Trophoblast cell (in vitro differentiated cells and primary cell): Measurements from ENCODE around the gene SPATS2L.

ENCODE experiments used
- DNase-seq, 2 donors: peaks; one replicate each; pipeline ENCODE4 v3.0.0-alpha.2; 2016
- H2AFZ ChIP-seq: 2 replicates; pipeline ENCODE4 v1.6.1; 2013; ENCODE audit warnings: low read length, moderate library complexity, mild to moderate bottlenecking; ENCODE audit not compliant: insufficient read depth, poor library complexity
- H2AK5ac ChIP-seq: 2 replicates; pipeline ENCODE4 v1.6.1; 2013; ENCODE audit warnings: mild to moderate bottlenecking, low read length
- H2BK120ac ChIP-seq: 2 replicates; pipeline ENCODE4 v1.6.1; 2013; ENCODE audit warnings: low read length, mild to moderate bottlenecking, moderate library complexity; ENCODE audit not compliant: insufficient read depth, poor library complexity
- H2BK12ac ChIP-seq: 2 replicates; pipeline ENCODE4 v1.6.1; 2013; ENCODE audit warnings: mild to moderate bottlenecking, low read length, moderate library complexity
- H2BK5ac ChIP-seq: 2 replicates; pipeline ENCODE4 v1.6.1; 2013; ENCODE audit warnings: low read length, low read depth, moderate library complexity, mild to moderate bottlenecking; ENCODE audit not compliant: poor library complexity
- H3K14ac ChIP-seq: 2 replicates; pipeline ENCODE4 v1.6.1; 2013; ENCODE audit warnings: mild to moderate bottlenecking, low read length
- H3K18ac ChIP-seq: 2 replicates; pipeline ENCODE4 v1.6.1; 2013; ENCODE audit warnings: mild to moderate bottlenecking, low read length
- H3K23ac ChIP-seq: 2 replicates; pipeline ENCODE4 v1.6.1; 2013; ENCODE audit warnings: low read length
- H3K27ac ChIP-seq: 2 replicates; pipeline ENCODE4 v1.5.1; 2013; ENCODE audit warnings: low read depth, mild to moderate bottlenecking, inconsistent platforms, low read length, moderate library complexity
- H3K27me3 ChIP-seq: 2 replicates; pipeline ENCODE4 v1.6.1; 2013; ENCODE audit warnings: inconsistent platforms, mild to moderate bottlenecking, low read length, moderate library complexity; ENCODE audit not compliant: insufficient read depth
- H3K36me3 ChIP-seq, 2 experiments: 1 replicate in 1 of 2; 2 replicates in 1 of 2; pipeline ENCODE4 v1.6.1; 2013; ENCODE audit warnings: low read length in 2 of 2, mild to moderate bottlenecking in 2 of 2, moderate library complexity in 1 of 2; ENCODE audit not compliant: insufficient read depth in 2 of 2, control insufficient read depth in 1 of 2
- H3K4ac ChIP-seq: 2 replicates; pipeline ENCODE4 v1.6.1; 2013; ENCODE audit warnings: low read depth, mild to moderate bottlenecking, low read length, moderate library complexity
- H3K4me1 ChIP-seq, 2 experiments: 1 replicate in 1 of 2; 2 replicates in 1 of 2; pipeline ENCODE4 v1.6.1; 2013; ENCODE audit warnings: low read length in 2 of 2, mild to moderate bottlenecking in 2 of 2, moderate library complexity in 1 of 2; ENCODE audit not compliant: insufficient read depth in 2 of 2, control insufficient read depth in 1 of 2
- H3K4me2 ChIP-seq: 2 replicates; pipeline ENCODE4 v1.6.1; 2013; ENCODE audit warnings: inconsistent platforms, mild to moderate bottlenecking, low read length, moderate library complexity
- H3K4me3 ChIP-seq: 2 replicates; pipeline ENCODE4 v1.5.1; 2013; ENCODE audit warnings: mild to moderate bottlenecking, low read depth, low read length, inconsistent platforms
- H3K79me1 ChIP-seq: one replicate; pipeline ENCODE4 v1.6.1; 2013; ENCODE audit warnings: low read length
- H3K79me2 ChIP-seq: 2 replicates; pipeline ENCODE4 v1.6.1; 2013; ENCODE audit warnings: low read length, mild to moderate bottlenecking; ENCODE audit not compliant: control insufficient read depth, insufficient read depth, poor library complexity
- H3K9ac ChIP-seq: 2 replicates; pipeline ENCODE4 v1.6.1; 2013; ENCODE audit warnings: mild to moderate bottlenecking, low read length
- H3K9me3 ChIP-seq: 2 replicates; pipeline ENCODE4 v1.6.1; 2013; ENCODE audit warnings: low read depth, mild to moderate bottlenecking, control low read depth, inconsistent platforms, low read length; ENCODE audit not compliant: insufficient read depth
- H4K12ac ChIP-seq: 2 replicates; pipeline ENCODE4 v1.6.1; 2013; ENCODE audit warnings: low read depth, mild to moderate bottlenecking, low read length, moderate library complexity
- H4K8ac ChIP-seq: 2 replicates; pipeline ENCODE4 v1.6.1; 2013; ENCODE audit warnings: low read depth, mild to moderate bottlenecking, low read length, moderate library complexity
- H4K91ac ChIP-seq: one replicate; pipeline ENCODE4 v1.6.1; 2013; ENCODE audit warnings: low read depth, mild to moderate bottlenecking, low read length, moderate library complexity
- WGBS: extraction: QIAGEN DNeasy Blood & Tissue Kit; methylation state at CpG from one replicate; pipeline ENCODE4 v1.1.7; 2013; ENCODE audit warnings: missing lambda C conversion rate; ENCODE audit not compliant: insufficient read length, insufficient coverage; ENCODE audit errors: extremely low coverage; 5-methylcytosine and 5-hydroxymethylcytosine counted together

Gene SPATS2L

DNA sequence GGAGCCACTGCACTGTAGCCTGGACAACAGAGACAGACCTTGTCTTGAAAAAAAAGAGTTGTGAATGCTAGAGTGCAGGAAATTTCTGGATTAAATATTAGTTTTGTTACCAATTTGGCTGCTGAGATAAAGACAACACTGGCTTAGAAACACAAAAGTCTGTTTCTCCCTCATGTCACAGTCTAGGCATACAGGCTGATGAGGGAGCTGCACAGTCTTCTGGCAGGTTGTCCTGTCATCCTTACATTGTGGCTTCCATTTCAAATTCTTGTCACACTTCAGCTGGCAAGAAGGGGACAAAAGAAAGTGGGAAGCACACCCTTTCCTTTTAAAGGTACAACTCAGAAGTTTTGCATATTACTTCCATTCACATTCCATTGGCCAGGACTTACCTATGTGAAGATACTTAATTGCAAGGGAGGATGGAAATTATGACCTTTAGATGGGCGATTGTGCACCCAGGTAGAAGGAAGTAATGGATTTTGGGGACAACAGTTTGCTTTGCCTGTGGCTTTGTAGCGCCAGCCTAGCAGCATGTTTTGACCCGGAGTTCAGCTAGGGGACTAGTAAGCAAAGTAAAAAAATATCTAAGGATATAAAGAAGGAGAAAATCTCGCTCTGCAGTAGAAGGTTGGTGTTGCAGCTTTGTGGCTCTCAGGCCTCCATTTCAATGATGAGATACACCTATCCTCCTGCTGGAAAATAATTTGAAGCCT lies 55.9 kb downstream of the SPATS2L start:
- no CpG with 5 or more reads among the region's 4 CpGs for WGBS
- Histone ChIP-seq H3K9me3 (no peaks in the 10 kb centered on the region), H2AK5ac (no peak overlapping the region), H3K79me1 (peaks cover 19% of the 10 kb centered on the region), H2BK5ac (peak overlapping the region; percentile 70), H4K8ac (no peak overlapping the region), H3K9ac (no peak overlapping the region), H3K18ac (no peak overlapping the region), H4K12ac (no peak overlapping the region), H3K4me2 (no peak overlapping the region), H3K14ac (peak overlapping the region; percentile 66), H3K4me3 (no peak overlapping the region), H3K23ac (no peak overlapping the region), H3K27ac (peak overlapping the region; percentile 67), H2BK12ac (peak overlapping the region; percentile 45), H3K27me3 (no peaks in the 10 kb centered on the region), H2AFZ (no peak overlapping the region), H3K36me3 (no peaks in the 10 kb centered on the region), H3K4ac (peak overlapping the region; percentile 82), H3K4me1 (peaks cover 9 to 24% of the 10 kb centered on the region in 2 experiments), H2BK120ac (peak overlapping the region; percentile 74), H4K91ac (peak overlapping the region; percentile 79), H3K79me2 (peaks cover 7% of the 10 kb centered on the region)
- DNase-seq = no peak

DNA sequence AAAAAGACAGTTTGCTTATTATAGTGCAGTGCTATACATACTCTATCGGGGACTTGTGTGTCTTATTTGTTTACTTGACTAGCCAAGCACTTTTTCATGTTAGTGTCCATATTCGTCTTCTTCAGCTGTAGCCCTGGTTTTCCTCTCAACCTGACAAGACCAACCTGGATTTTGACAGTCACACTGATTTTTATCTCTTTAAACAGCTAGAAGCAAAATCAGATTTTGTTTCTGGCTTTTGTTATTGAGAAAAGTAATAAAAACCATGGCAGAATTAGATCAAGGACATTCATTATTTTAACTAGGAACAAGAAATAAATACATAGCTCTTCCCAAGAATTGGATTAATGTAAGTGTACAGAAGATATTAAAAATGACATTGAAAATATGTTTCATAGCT lies 56.8 kb downstream of the SPATS2L start:
- H3K18ac ChIP-seq = no peak overlapping the region
- peaks cover 20% of the 10 kb centered on the region for H3K79me1 ChIP-seq
- no CpG with 5 or more reads among the region's 2 CpGs for WGBS
- H3K79me2 ChIP-seq = peaks cover 7% of the 10 kb centered on the region
- no peak overlapping the region for H2BK120ac ChIP-seq
- no peaks in the 10 kb centered on the region for H3K36me3 ChIP-seq
- no peaks in the 10 kb centered on the region for H3K9me3 ChIP-seq
- DNase-seq = no peak
- H3K23ac ChIP-seq = no peak overlapping the region
- H4K8ac ChIP-seq = no peak overlapping the region
- H4K91ac ChIP-seq = no peak overlapping the region
- no peak overlapping the region for H2AK5ac ChIP-seq
- H2AFZ ChIP-seq = no peak overlapping the region
- peaks cover 9 to 26% of the 10 kb centered on the region in 2 experiments for H3K4me1 ChIP-seq
- H4K12ac ChIP-seq = no peak overlapping the region
- no peak overlapping the region for H3K4me3 ChIP-seq
- no peak overlapping the region for H3K27ac ChIP-seq
- H3K4ac ChIP-seq = no peak overlapping the region
- no peak overlapping the region for H3K4me2 ChIP-seq
- H3K27me3 ChIP-seq = no peaks in the 10 kb centered on the region
- no peak overlapping the region for H2BK12ac ChIP-seq
- H2BK5ac ChIP-seq = no peak overlapping the region
- H3K14ac ChIP-seq = no peak overlapping the region
- H3K9ac ChIP-seq = no peak overlapping the region

DNA sequence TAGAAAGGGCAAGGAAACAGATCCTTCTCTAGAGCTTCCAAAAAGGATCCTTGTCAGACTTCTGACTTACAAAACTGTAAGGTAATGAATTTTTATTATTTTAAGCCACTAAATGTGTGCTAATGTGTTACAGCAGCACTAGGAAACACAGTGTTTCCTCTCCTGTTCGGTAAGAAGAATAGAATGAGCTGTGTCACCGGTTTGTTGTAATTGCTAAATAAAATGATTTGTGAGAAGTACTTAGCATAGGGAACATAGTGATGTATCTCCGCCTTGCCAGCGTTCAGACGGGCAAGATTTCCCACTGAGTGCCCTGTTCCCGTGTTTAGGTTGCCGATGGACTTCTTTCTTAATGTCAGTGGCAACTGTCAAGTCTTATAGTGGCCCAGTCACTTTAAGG lies 57.6 kb downstream of the SPATS2L start:
- no CpG with 5 or more reads among the region's 7 CpGs for WGBS

DNA sequence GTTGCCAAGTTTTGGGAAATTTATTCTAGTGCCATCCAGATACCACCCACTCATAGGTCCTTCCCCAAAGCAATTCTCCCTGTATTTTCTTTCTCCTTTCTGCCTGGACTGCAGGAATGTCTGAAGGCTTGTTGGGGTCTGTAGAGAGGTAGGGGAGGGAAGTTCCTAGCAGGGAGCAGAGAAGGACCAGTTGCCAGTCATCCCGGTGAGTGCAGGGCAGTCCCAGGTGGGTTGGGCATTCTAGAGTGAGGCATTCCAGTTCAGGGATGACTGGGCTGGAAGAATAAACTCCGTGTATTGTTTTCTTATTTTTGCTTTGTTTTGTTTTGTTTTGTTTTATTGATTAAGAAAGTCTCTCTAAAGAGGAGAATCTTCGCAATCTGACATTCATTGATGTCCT lies 58.1 kb downstream of the SPATS2L start:
- DNase-seq = no peak
- H3K79me1 ChIP-seq = peaks cover 16% of the 10 kb centered on the region
- WGBS = no CpG with 5 or more reads among the region's 3 CpGs

More for the DNA sequence above, 57.6 kb downstream of the SPATS2L start:
- no peak overlapping the region for H2AFZ ChIP-seq
- H3K14ac ChIP-seq = peak overlapping the region; percentile 31
- peaks cover 9 to 26% of the 10 kb centered on the region in 2 experiments for H3K4me1 ChIP-seq
- H3K79me2 ChIP-seq = peaks cover 5% of the 10 kb centered on the region
- peak overlapping the region; percentile 5 for H3K4me2 ChIP-seq
- H3K9me3 ChIP-seq = no peaks in the 10 kb centered on the region
- H4K91ac ChIP-seq = peak overlapping the region; percentile 77
- H2BK5ac ChIP-seq = peak overlapping the region; percentile 64
- no peak overlapping the region for H3K9ac ChIP-seq
- H3K4ac ChIP-seq = no peak overlapping the region
- H4K12ac ChIP-seq = no peak overlapping the region
- peak overlapping the region; percentile 55 for H2BK120ac ChIP-seq
- H4K8ac ChIP-seq = peak overlapping the region; percentile 50
- H3K36me3 ChIP-seq = no peaks in the 10 kb centered on the region
- no peak overlapping the region for H3K18ac ChIP-seq
- no peak overlapping the region for H2AK5ac ChIP-seq
- H3K79me1 ChIP-seq = peaks cover 17% of the 10 kb centered on the region
- H3K27me3 ChIP-seq = no peaks in the 10 kb centered on the region
- no peak overlapping the region for H3K23ac ChIP-seq
- peak overlapping the region; percentile 74 for H3K27ac ChIP-seq
- no peak overlapping the region for H3K4me3 ChIP-seq
- DNase-seq = no peak
- peak overlapping the region; percentile 69 for H2BK12ac ChIP-seq

More for the DNA sequence above, 58.1 kb downstream of the SPATS2L start:
- Histone ChIP-seq H3K4me1 (peaks cover 8 to 26% of the 10 kb centered on the region in 2 experiments), H3K4me2 (no peak overlapping the region), H3K27me3 (no peaks in the 10 kb centered on the region), H3K9me3 (no peaks in the 10 kb centered on the region), H4K12ac (no peak overlapping the region), H3K79me2 (peaks cover 4% of the 10 kb centered on the region), H4K8ac (peak overlapping the region; percentile 31), H3K27ac (peak overlapping the region; percentile 74), H3K18ac (no peak overlapping the region), H2BK120ac (peak overlapping the region; percentile 46), H2AK5ac (peak overlapping the region; percentile 49), H2BK5ac (no peak overlapping the region), H2BK12ac (peak overlapping the region; percentile 71), H2AFZ (no peak overlapping the region), H4K91ac (peak overlapping the region; percentile 72), H3K9ac (no peak overlapping the region), H3K4ac (peak overlapping the region; percentile 36), H3K23ac (no peak overlapping the region), H3K36me3 (no peaks in the 10 kb centered on the region), H3K4me3 (no peak overlapping the region), H3K14ac (no peak overlapping the region)
